ENCODE data around the gene PPP1R1B. TPM values are rescaled to one million over a fixed set of nuclear protein-coding genes. Genes with fewer than 3 reads are reported as not detected.

PPP1R1B gene
- polyA plus RNA-seq, 1 donor (not counting 4 experiments of a cell fraction or from before 2014, with no cell fraction given), result 0.18 TPM

- no peak for TF ChIP-seq EZH2 (IDR thresholded peaks at IDR 0.05; ENCODE audit: low read length)
- TF ChIP-seq, protein P1, sequence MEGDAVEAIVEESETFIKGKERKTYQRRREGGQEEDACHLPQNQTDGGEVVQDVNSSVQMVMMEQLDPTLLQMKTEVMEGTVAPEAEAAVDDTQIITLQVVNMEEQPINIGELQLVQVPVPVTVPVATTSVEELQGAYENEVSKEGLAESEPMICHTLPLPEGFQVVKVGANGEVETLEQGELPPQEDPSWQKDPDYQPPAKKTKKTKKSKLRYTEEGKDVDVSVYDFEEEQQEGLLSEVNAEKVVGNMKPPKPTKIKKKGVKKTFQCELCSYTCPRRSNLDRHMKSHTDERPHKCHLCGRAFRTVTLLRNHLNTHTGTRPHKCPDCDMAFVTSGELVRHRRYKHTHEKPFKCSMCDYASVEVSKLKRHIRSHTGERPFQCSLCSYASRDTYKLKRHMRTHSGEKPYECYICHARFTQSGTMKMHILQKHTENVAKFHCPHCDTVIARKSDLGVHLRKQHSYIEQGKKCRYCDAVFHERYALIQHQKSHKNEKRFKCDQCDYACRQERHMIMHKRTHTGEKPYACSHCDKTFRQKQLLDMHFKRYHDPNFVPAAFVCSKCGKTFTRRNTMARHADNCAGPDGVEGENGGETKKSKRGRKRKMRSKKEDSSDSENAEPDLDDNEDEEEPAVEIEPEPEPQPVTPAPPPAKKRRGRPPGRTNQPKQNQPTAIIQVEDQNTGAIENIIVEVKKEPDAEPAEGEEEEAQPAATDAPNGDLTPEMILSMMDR (optimal IDR thresholded peaks at IDR 0.05 in 1 of 3, IDR thresholded peaks at IDR 0.05 in 1 of 3, conservative IDR thresholded peaks at IDR 0.05 in 1 of 3; ENCODE audit: extremely low read depth in 1 of 3, insufficient read depth in 2 of 3, low read length in 3 of 3), result no peak
- Histone ChIP-seq H3K27ac (ENCODE audit: control insufficient read depth, insufficient read depth, low read length) (no peak overlapping the region), H3K9me3 (ENCODE audit: control insufficient read depth, low read depth, low read length) (no peaks in the 10 kb centered on the region), H3K27me3 (ENCODE audit: control insufficient read depth, extremely low read depth, insufficient read depth, low read length) (no peaks in the 10 kb centered on the region), H3K9me1 (ENCODE audit: control insufficient read depth, extremely low read depth, insufficient read depth, low read length) (no peaks in the 10 kb centered on the region), H3K79me2 (ENCODE audit: control insufficient read depth, insufficient read depth, low read length) (no peaks in the 10 kb centered on the region), H4K20me1 (ENCODE audit: control insufficient read depth, extremely low read depth, insufficient read depth, low read length) (peaks cover 3% of the 10 kb centered on the region), H3K4me2 (ENCODE audit: control insufficient read depth, extremely low read depth, insufficient read depth, low read depth, low read length) (no peak overlapping the region), H3K4me1 (ENCODE audit: control insufficient read depth, extremely low read depth, insufficient read depth, low read length) (no peaks in the 10 kb centered on the region), H2AFZ (ENCODE audit: control insufficient read depth, low read length) (no peak overlapping the region), H3K4me3 (ENCODE audit: control insufficient read depth in 2 of 3, extremely low read depth in 1 of 3, insufficient read depth in 2 of 3, low read depth in 1 of 3, low read length in 3 of 3) (no peak overlapping the region), H3K36me3 (ENCODE audit: control insufficient read depth in 2 of 2, extremely low read depth in 1 of 2, insufficient read depth in 2 of 2, low read length in 2 of 2) (peaks cover 6 to 8% of the 10 kb centered on the region in 2 experiments), H3K9ac (ENCODE audit: control insufficient read depth, extremely low read depth, insufficient read depth, low read length) (no peak overlapping the region)
- dilution Hi-C loops (cut with MboI; ENCODE audit: extremely low pct_ligation_motif_present, low sequenced_read_pairs), result no loop called here
- DNase-seq (ENCODE audit: low read depth, low spot score), result no peak
- FAIRE-seq, result no peak
Measured at GRCh38 chr17:39653316-39653661, 26.5 kb downstream of the PPP1R1B start.

DNA sequence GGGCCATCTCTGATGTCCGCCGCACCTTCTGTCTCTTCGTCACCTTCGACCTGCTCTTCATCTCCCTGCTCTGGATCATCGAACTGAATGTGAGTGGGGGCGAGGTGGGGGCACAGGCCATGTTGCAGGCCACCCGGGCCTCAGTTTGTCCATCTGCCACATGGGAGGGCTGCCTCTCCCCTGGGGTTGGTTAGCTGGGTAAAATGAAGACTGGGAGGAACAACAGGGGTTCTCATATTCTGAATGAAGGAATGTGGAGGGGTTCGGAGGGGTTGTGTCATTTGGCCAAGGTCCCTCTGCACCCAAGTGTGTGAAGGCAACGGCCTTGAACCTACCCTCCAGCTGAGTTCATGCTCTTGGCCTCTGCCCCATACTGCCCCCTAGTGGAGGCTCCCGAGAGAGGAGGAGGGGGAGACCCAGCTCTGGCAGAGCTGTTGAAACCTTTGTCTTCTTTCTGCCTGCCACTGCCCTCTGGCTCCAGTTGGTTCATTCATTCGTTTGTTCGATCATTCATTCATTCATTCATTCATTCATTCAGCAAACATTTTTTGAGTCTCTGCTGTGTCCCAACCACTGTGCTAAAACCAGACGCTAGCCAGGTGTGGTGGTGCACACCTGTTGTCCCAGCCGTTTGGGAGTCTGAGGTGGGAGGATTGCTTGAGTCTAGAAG, 27.0 kb downstream of the PPP1R1B start:
- Histone ChIP-seq H3K27ac (ENCODE audit: control insufficient read depth, insufficient read depth, low read length) (no peak overlapping the region), H3K27me3 (ENCODE audit: control insufficient read depth, extremely low read depth, insufficient read depth, low read length) (no peaks in the 10 kb centered on the region), H3K79me2 (ENCODE audit: control insufficient read depth, insufficient read depth, low read length) (no peaks in the 10 kb centered on the region), H3K4me1 (ENCODE audit: control insufficient read depth, extremely low read depth, insufficient read depth, low read length) (no peaks in the 10 kb centered on the region), H3K9ac (ENCODE audit: control insufficient read depth, extremely low read depth, insufficient read depth, low read length) (no peak overlapping the region), H3K4me2 (ENCODE audit: control insufficient read depth, extremely low read depth, insufficient read depth, low read depth, low read length) (no peak overlapping the region), H4K20me1 (ENCODE audit: control insufficient read depth, extremely low read depth, insufficient read depth, low read length) (peaks cover 3% of the 10 kb centered on the region), H3K9me3 (ENCODE audit: control insufficient read depth, low read depth, low read length) (no peaks in the 10 kb centered on the region), H2AFZ (ENCODE audit: control insufficient read depth, low read length) (no peak overlapping the region), H3K4me3 (ENCODE audit: control insufficient read depth in 2 of 3, extremely low read depth in 1 of 3, insufficient read depth in 2 of 3, low read depth in 1 of 3, low read length in 3 of 3) (no peak overlapping the region), H3K36me3 (ENCODE audit: control insufficient read depth in 2 of 2, extremely low read depth in 1 of 2, insufficient read depth in 2 of 2, low read length in 2 of 2) (peaks cover 6 to 13% of the 10 kb centered on the region in 2 experiments), H3K9me1 (ENCODE audit: control insufficient read depth, extremely low read depth, insufficient read depth, low read length) (no peaks in the 10 kb centered on the region)
- no peak for DNase-seq (ENCODE audit: low read depth, low spot score)
- TF ChIP-seq, protein P1 (optimal IDR thresholded peaks at IDR 0.05 in 1 of 3, IDR thresholded peaks at IDR 0.05 in 1 of 3, conservative IDR thresholded peaks at IDR 0.05 in 1 of 3; ENCODE audit: extremely low read depth in 1 of 3, insufficient read depth in 2 of 3, low read length in 3 of 3), result peak; percentile 86 to 96 (median 94)
- TF ChIP-seq EZH2 (IDR thresholded peaks at IDR 0.05; ENCODE audit: low read length), result no peak
- peak; percentile 46 for FAIRE-seq
- dilution Hi-C loops (cut with MboI; ENCODE audit: extremely low pct_ligation_motif_present, low sequenced_read_pairs), result no loop called here
